ENCODE measurements around the gene C7. TPM values are rescaled to one million over a fixed set of nuclear protein-coding genes. Genes with fewer than 3 reads are reported as not detected.

Gene C7
- total and polyA plus RNA-seq, 2 of the 8 experiments (the other 6 are each of a cell fraction or from before 2014, with no cell fraction given): 0.08 TPM; not detected in 1

- TF ChIP-seq CHD7 (IDR thresholded peaks at IDR 0.05; ENCODE audit: insufficient replicate concordance, low read length): no peak
- no peak for TF ChIP-seq CREB1 (IDR thresholded peaks at IDR 0.05)
These were observed 103.0 kb downstream of the C7 start (continued) for GRCh38 chr5:41012318-41012717.
